VCaP (cell line): ENCODE results near the gene OPHN1.

Source experiments
- H3K27ac ChIP-seq: fragments of 450-650 bp; 2 replicates; pipeline ENCODE4 v1.5.1; 2017
- CTCF ChIP-seq: fragments of 450-650 bp; conservative IDR thresholded peaks from 2 replicates; pipeline ENCODE4 v1.5.1; 2017; ENCODE audit warnings: mild to moderate bottlenecking, moderate library complexity

OPHN1 gene

GRCh38 chrX:68433155-68433980 lies at the start of gene OPHN1:
TSS of gene OPHN1 (minus strand) at chrX:68433495. CDS start at chrX:68433020, 475 bp downstream.
- H3K27ac ChIP-seq, result peak within 1 kb of the TSS; percentile 90

DNA sequence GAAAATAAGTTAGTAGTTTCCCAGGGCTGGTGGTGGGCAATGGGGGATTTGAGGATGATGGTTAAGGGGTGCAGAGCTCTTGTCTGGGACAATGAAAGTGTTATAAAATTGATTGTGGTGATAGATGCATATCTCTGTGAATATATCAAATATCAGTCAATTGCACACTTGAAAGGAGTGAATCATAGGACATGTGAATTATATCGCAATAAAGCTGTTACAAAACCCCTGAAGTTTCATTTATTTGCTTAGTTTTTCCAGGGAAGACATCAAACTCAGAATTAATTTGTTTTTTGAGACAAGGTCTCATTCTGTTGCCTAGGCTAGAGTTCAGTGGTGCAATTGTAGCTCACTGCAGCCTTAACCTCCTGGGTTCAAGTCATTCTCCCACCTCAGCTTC lies 47.7 kb upstream of the OPHN1 start:
- no peak overlapping the region for H3K27ac ChIP-seq
- no peak for TF ChIP-seq CTCF

More at GRCh38 chrX:68433155-68433980, at the start of gene OPHN1:
- TF ChIP-seq CTCF, result no peak

DNA sequence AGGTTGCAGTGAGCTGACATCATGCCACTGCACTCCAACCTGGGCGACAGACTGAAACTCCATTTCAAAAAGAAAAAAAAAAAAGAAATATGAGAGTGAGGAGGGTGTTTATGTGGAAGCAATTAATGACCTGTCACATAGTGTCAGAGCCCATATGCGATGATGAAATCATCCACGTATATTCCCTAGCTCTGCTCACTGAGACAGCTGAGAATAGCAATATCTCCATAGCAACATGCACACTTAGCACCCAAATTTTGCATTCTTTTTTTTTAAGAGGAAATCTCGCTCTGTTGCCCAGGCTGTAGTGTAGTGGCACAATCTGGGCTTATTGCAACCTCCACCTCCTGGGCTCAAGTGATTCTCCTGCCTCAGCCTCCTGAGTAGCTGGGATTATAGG lies 31.5 kb upstream of the OPHN1 start:
- no peak overlapping the region for H3K27ac ChIP-seq
- no peak for TF ChIP-seq CTCF

DNA sequence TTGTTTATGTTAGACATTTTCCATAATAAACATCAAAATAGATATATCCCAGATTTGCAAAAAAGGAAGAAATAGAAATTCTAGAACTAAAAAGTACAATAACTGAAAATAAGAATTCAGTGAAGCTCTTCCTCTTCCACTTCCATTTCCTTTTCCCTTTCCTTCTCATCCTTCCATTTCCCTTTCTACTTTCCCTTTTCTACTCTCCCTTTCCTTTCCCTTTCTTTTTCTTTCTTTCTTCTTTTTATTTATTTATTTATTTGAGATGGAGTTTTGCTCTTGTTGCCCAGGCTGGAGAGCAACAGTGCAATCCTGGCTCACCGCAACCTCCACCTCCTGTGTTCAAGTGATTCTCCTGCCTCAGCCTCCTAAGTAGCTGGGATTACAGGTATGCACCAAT lies 30.6 kb upstream of the OPHN1 start:
- no peak overlapping the region for H3K27ac ChIP-seq
- no peak for TF ChIP-seq CTCF

DNA sequence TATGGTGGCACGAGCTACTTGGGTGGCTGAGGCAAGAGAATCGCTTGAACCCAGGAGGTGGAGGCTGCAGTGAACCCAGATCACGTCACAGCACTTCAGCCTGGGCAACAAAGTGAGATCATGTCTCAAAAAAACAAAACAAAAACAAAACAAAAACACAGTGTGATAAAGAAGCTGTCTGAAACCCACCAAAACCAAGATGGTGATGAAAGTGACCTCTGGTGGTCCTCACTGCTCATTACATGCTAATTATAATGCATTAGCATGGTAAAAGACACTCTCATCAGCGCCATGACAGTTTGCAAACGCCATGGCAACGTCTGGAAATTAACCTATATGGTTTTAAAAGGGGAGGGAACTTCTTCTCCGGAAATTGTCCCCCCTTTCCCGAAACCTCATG lies 29.4 kb upstream of the OPHN1 start:
- TF ChIP-seq CTCF, result peak; percentile 65
- no peak overlapping the region for H3K27ac ChIP-seq

GRCh38 chrX:68462197-68462596 lies 28.9 kb upstream of the OPHN1 start:
- H3K27ac ChIP-seq, result no peak overlapping the region
- TF ChIP-seq CTCF, result no peak

DNA sequence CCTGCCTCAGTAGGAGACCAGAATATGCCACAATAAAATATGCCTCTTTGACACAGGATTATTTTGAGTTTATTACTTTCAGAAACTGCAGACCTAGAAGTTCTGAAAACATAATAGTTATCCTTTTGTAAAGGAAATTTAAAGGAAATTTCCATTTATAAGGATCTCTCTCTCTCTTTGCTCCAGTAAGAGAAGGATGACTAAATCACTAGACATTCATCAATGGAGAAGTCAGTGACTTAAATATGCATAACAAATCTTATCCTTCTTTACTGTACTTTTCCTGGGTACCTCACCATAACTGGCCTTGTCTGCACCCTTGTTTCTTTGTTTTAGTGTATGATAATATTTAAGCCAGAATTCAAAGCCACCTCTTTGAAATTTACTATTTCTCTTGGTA lies 28.3 kb upstream of the OPHN1 start:
- TF ChIP-seq CTCF, result no peak
- no peak overlapping the region for H3K27ac ChIP-seq
